Breast epithelium (tissue), 4 donors: Measurements from ENCODE around the gene TSHZ1. TPM values are rescaled to one million over a fixed set of nuclear protein-coding genes. Genes with fewer than 3 reads are reported as not detected.

ENCODE experiments used
- DNase-seq, 2 donors: peaks; one replicate each; pipeline ENCODE4 v3.0.0-alpha.2; 2019; ENCODE audit warnings: low spot score in 2 of 2
- H3K27ac ChIP-seq, 2 donors: fragments of 200-600 bp; sonication (generic) in 1 of 2; one replicate each; pipeline ENCODE4 v1.5.1; 2016 to 2019; ENCODE audit warnings: mild to moderate bottlenecking in 1 of 2
- H3K27me3 ChIP-seq, 2 donors: fragments of 200-600 bp; sonication (generic) in 1 of 2; one replicate each; pipeline versions ENCODE4 v1.5.1 to v1.6.0; 2017 to 2019; ENCODE audit warnings: control low read depth in 1 of 2, mild to moderate bottlenecking in 1 of 2
- H3K36me3 ChIP-seq: fragments of 200-600 bp; one replicate; pipeline ENCODE4 v1.5.1; 2019
- H3K4me1 ChIP-seq, 2 donors: fragments of 200-600 bp; sonication (generic); one replicate each; pipeline ENCODE4 v1.5.1; 2016 to 2019; ENCODE audit warnings: control low read depth in 1 of 2
- H3K4me3 ChIP-seq, 3 donors: fragments of 200-600 bp; sonication (generic); 1 replicate in 2 of 3; 2 replicates in 1 of 3; pipeline ENCODE4 v1.5.1; 2016 to 2019; ENCODE audit warnings: mild to moderate bottlenecking in 3 of 3, moderate library complexity in 2 of 3
- H3K9me3 ChIP-seq, 2 donors: fragments of 200-600 bp; sonication (generic) in 1 of 2; one replicate each; pipeline ENCODE4 v1.5.1; 2016 to 2019; ENCODE audit warnings: control low read depth in 1 of 2
- POLR2A ChIP-seq: fragments of 450-650 bp; IDR thresholded peaks from one replicate; pipeline ENCODE4 v1.6.1; 2016; ENCODE audit warnings: antibody characterized with exemption, mild to moderate bottlenecking, moderate library complexity
- POLR2AphosphoS5 ChIP-seq, 3 donors: sonication (generic); formaldehyde crosslinking; IDR thresholded peaks; one replicate each; pipeline ENCODE4 v1.6.1; 2017; ENCODE audit warnings: antibody characterized with exemption in 3 of 3
- intact Hi-C: fragments of 100-400 bp; cut with DNase I; formaldehyde crosslinking; loops from one replicate; pipeline ENCODE4 v1.15.1; 2023; ENCODE audit warnings: low total_unique reads
- total RNA-seq, 3 donors: library from RNA; depleted of rRNA; stranded (reverse); fragments of >200 nt; gene quantifications; one replicate each; pipeline ENCODE4 v1.1.0, GENCODE V29; 2016
- TF ChIP-seq, protein P1 (sequence below), 3 donors: fragments of 450-650 bp; IDR thresholded peaks; one replicate each; pipeline ENCODE4 v1.5.1; 2016 to 2017; ENCODE audit warnings: antibody characterized with exemption in 3 of 3, mild to moderate bottlenecking in 3 of 3, moderate library complexity in 3 of 3

Gene TSHZ1
- total RNA-seq, 3 donors from 2014 or later, result 12.3 to 18.3 (median 16.4) TPM

DNA sequence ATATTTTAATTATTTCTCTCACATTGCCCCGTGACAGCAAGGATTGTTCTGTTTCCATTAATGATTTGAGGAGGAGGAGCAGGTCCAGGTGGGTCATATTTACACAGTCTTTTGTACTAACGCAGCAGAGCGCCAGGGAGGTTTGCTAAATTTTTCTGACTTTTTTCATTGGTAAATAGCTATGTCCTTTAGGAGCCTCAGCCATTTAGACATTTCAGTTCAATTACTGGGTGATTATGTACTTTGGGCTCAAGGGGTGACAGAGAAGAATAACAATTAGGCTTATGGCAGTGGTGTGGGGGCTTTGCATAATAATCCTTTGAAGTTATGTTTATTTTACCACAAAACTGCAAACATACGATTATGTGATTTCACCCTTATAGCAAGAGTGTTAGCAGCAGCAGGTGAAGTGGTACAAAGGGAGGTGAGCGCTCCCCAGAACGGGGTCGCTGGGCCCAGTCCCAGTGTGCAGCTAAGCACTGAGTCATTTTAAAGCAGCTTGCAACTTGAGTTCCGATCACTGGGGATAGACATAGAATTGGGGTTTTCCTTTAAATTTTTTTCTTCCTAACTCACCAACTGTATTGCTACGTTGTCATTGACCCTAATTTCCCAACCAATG lies 80.3 kb downstream of the TSHZ1 start:
- Histone ChIP-seq H3K4me1 (no peaks in the 10 kb centered on the region), H3K36me3 (peaks cover 7% of the 10 kb centered on the region), H3K27ac (no peak overlapping the region), H3K4me3 (no peak overlapping the region), H3K9me3 (no peaks in the 10 kb centered on the region), H3K27me3 (no peaks in the 10 kb centered on the region)
- TF ChIP-seq, protein P1, sequence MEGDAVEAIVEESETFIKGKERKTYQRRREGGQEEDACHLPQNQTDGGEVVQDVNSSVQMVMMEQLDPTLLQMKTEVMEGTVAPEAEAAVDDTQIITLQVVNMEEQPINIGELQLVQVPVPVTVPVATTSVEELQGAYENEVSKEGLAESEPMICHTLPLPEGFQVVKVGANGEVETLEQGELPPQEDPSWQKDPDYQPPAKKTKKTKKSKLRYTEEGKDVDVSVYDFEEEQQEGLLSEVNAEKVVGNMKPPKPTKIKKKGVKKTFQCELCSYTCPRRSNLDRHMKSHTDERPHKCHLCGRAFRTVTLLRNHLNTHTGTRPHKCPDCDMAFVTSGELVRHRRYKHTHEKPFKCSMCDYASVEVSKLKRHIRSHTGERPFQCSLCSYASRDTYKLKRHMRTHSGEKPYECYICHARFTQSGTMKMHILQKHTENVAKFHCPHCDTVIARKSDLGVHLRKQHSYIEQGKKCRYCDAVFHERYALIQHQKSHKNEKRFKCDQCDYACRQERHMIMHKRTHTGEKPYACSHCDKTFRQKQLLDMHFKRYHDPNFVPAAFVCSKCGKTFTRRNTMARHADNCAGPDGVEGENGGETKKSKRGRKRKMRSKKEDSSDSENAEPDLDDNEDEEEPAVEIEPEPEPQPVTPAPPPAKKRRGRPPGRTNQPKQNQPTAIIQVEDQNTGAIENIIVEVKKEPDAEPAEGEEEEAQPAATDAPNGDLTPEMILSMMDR (IDR thresholded peaks at IDR 0.05), result no peak
- TF ChIP-seq POLR2AphosphoS5 (IDR thresholded peaks at IDR 0.05) (no peak), POLR2A (no peak)
- intact Hi-C loops, result no loop called here
- no peak for DNase-seq

DNA sequence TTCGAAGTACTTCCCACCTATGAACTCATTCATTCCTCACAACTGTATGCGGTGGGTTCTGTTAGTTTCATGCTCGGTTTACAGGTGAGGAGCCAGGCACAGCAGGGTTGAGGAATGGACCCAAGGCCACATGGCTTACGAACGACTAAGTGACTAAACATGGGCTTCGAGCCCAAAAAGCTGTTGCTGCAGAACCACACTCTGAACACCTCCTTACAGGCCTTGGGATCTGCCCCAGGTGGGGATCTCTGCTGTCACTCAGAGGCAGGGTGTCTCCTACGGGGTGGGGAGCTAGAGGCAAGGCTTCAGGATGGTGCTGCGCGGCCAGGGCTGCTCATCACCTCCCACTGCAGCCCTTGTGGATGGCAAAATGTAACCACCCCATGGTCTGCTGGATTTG lies 80.9 kb downstream of the TSHZ1 start:
- Histone ChIP-seq H3K27ac (no peak overlapping the region), H3K4me3 (no peak overlapping the region), H3K36me3 (peaks cover 1% of the 10 kb centered on the region), H3K9me3 (no peaks in the 10 kb centered on the region), H3K27me3 (no peaks in the 10 kb centered on the region), H3K4me1 (no peaks in the 10 kb centered on the region)
- DNase-seq, result no peak
- TF ChIP-seq POLR2AphosphoS5 (IDR thresholded peaks at IDR 0.05) (no peak), POLR2A (no peak)
- TF ChIP-seq, protein P1 (IDR thresholded peaks at IDR 0.05), result no peak
- intact Hi-C loops, result no loop called here

DNA sequence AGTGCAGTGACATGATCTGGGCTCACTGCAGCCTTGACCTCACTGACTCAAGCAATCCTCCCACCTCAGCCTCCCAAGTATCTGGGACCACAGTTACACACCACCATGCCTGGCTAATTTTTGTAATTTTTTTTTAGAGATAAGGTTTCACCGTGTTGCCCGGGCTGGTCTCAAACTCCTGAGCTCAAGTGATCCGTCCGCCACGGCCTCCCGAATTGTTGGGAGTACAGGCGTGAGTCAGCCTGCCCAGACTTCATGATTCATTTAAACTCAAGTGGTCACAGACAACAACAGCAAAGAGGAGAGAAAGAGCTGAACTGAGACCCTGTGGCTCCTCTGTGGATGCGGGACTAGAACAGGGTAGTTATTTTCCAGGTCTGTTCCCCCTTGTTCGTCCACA lies 83.0 kb downstream of the TSHZ1 start:
- no peaks in the 10 kb centered on the region for H3K4me1 ChIP-seq
- H3K4me3 ChIP-seq, result no peak overlapping the region
- intact Hi-C loops, result no loop called here
- no peaks in the 10 kb centered on the region for H3K36me3 ChIP-seq
- no peak for TF ChIP-seq POLR2A
- TF ChIP-seq, protein P1 (IDR thresholded peaks at IDR 0.05), result no peak
- no peaks in the 10 kb centered on the region for H3K27me3 ChIP-seq
- H3K9me3 ChIP-seq, result no peaks in the 10 kb centered on the region
- H3K27ac ChIP-seq, result no peak overlapping the region
- DNase-seq, result no peak

DNA sequence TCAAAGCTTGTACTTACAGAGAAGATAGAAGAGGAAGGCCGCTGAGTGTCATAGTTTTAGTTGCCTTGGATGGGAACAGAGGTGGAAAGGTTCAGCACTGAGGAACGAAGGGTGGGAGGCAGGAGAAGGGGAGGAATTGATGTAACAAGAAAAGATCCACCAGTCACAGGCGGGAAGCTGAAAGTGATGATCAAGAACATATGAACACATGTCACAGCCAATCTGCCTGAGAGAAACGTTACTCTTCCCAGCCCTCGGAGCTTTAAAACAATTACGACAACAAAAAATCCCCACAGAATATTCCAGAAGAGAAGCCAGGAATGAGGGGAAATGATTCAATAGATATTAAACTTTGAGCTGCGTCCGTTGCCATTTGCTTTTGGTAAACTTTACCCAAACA lies 87.1 kb downstream of the TSHZ1 start:
- Histone ChIP-seq H3K4me1 (no peaks in the 10 kb centered on the region), H3K27ac (peak overlapping the region in 1 of 2 donors; percentile 64), H3K9me3 (no peaks in the 10 kb centered on the region), H3K27me3 (no peaks in the 10 kb centered on the region), H3K4me3 (peak overlapping the region in 1 of 3 donors; percentile 15), H3K36me3 (no peaks in the 10 kb centered on the region)
- intact Hi-C loops, result loop anchor here (1.0 kb wide), 1 partner anchor 17 kb away; no protein-coding TSS in a partner anchor
- DNase-seq, result no peak
- TF ChIP-seq POLR2A, result no peak
- TF ChIP-seq, protein P1 (IDR thresholded peaks at IDR 0.05), result no peak
- TF ChIP-seq POLR2AphosphoS5 (IDR thresholded peaks at IDR 0.05), result no peak

DNA sequence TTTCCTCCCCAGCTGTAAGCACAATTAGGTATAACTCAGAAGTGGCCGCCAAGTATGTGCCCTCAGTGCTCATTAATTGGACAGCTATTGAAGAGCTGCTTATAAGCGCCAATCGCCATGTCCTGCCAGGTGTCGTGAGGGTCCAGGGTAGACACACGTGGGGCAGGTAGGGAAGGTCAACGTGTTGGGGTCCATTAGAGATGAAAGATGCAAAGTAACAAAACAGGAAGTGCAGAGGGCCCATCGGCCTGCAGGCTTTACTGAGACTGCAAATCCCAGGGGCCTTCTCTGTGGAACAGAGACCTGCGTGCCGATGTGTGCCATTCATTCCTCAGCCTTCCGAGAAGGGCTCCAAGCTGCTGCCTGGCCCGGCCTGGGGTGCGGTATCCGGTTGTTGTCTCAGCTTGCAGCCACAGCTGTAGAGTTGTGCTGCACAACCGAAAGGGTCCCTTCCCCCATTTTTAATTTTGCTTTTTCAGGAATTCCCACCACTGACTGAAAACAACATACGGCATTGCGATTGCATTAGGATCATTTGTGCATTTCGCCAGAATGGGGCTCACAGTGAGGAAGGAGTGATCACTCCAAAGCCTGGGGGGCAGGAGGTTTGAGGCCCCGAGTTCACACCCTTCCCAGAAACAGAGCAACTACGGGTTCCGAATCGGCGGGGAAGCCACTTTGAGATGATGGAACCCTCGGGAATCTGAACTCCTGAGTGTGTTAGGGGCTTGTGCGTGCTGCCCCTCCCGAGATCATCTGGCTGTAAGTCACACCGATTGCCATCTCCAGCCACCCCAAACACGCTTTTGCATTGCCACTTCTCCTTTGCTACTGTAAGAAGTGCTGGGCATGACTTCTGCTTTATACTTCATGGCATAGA lies 94.3 kb downstream of the TSHZ1 start:
- intact Hi-C loops, result no loop called here

More for the DNA sequence above, 94.3 kb downstream of the TSHZ1 start:
- H3K4me3 ChIP-seq, result no peak overlapping the region
- H3K4me1 ChIP-seq, result no peaks in the 10 kb centered on the region
- no peak overlapping the region for H3K27ac ChIP-seq
- no peak for DNase-seq
- peaks cover 0 to 6% of the 10 kb centered on the region in 2 donors for H3K9me3 ChIP-seq
- no peaks in the 10 kb centered on the region for H3K27me3 ChIP-seq
- H3K36me3 ChIP-seq, result no peaks in the 10 kb centered on the region
- TF ChIP-seq POLR2A (no peak), POLR2AphosphoS5 (IDR thresholded peaks at IDR 0.05) (no peak)
- TF ChIP-seq, protein P1 (IDR thresholded peaks at IDR 0.05), result no peak
